ENCODE results near the gene HOXD1.

- TF ChIP-seq CTCF (conservative IDR thresholded peaks at IDR 0.05) (no peak), EZH2 (IDR thresholded peaks at IDR 0.05; ENCODE audit: low read depth) (no peak)
These were observed 6.9 kb upstream of the HOXD1 start for GRCh38 chr2:176181551-176181950.
